BJ (cell line): ENCODE data around the gene EXOC7. TPM values are rescaled to one million over a fixed set of nuclear protein-coding genes. Genes with fewer than 3 reads are reported as not detected.

ENCODE experiments used
- CTCF ChIA-PET: fragments of 350-600 bp; formaldehyde crosslinking; extraction: SDS; loops from one replicate; lab custom pipeline; 2021; ENCODE audit warnings: antibody characterized with exemption, inconsistent platforms; lab: Yijun Ruan, JAX
- POLR2A ChIA-PET: fragments of 300-600 bp; sonication (Branson Sonifier 250); formaldehyde crosslinking; extraction: SDS; loops from one replicate; lab custom pipeline; 2021; ENCODE audit warnings: antibody characterized with exemption; lab: Charles Lee
- DNase-seq: peaks from one replicate; pipeline ENCODE4 v3.0.0-alpha.2; 2011; ENCODE audit warnings: low read depth
- H3K27me3 ChIP-seq: 2 replicates; pipeline ENCODE4 v1.6.0; 2011; ENCODE audit warnings: low read length; ENCODE audit not compliant: control insufficient read depth, insufficient read depth
- H3K36me3 ChIP-seq: 2 replicates; pipeline ENCODE4 v1.5.1; 2011; ENCODE audit warnings: low read length; ENCODE audit not compliant: control insufficient read depth, insufficient read depth
- H3K4me3 ChIP-seq: 2 replicates; pipeline ENCODE4 v1.5.1; 2011; ENCODE audit warnings: low read depth, mild to moderate bottlenecking, control low read depth, low read length
- CTCF ChIP-seq: IDR thresholded peaks from 2 replicates; pipeline ENCODE4 v1.5.1; 2011; ENCODE audit warnings: low read depth, mild to moderate bottlenecking, control low read depth, inconsistent platforms, low read length, moderate library complexity; ENCODE audit not compliant: insufficient read depth
- polyA plus RNA-seq: library from polyadenylated mRNA; depleted of rRNA; stranded (reverse); fragments of >200 nt; gene quantifications from 2 replicates; pipeline ENCODE4 v1.2.3, GENCODE V29; 2011

EXOC7 gene
- polyA plus RNA-seq, 1 experiment = 122 TPM

DNA sequence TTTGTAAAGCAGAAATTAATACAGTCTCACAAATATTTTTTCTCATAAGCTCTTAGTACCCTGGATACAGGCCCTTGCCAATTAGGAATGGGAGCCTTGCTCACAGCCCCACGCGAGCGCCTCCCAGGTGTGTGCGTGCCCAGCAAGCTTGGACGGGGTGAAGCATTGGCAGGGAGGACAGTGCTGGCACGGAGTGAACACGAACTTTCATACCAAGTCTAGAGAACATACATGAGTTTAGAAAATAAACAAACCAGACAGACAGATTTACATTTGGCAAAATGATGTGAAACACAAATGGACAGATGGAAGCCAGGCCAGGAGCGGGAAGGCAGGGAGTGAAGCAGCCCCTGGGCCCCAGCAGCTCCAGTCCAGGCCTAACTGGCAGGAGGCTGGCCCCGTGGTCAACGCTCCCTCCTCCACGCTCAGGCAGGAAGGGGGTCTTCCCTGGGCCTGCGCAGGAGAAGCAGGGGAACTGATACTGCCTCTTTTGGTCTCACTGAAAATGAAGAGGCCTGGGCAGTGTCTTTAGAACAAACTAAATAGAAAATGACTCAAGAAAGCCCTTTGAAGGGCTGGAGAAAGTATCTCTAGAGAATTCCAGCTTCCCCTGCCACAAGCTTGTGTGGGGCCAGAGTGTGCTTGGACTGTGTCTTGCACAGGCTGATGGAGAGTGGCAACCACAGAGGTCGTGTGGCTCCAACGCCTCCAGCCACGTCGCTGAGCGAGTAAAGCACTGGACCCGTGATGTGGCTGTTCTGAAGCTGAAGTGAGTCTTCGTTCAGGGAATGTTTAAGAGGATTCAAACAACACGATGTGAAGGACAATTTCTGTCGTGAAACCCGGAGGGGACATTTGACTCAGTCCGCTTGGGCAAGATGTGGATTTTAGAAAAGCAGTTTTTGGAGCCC lies 47.4 kb upstream of the EXOC7 start:
- H3K4me3 ChIP-seq = no peak overlapping the region
- peaks cover 6% of the 10 kb centered on the region for H3K27me3 ChIP-seq
- TF ChIP-seq CTCF = no peak
- CTCF ChIA-PET = interaction anchor here (0.9 to 6.2 kb wide), 4 partner anchors 9 to 128 kb away, joined by 4 to 21 read pairs (median 8); no protein-coding TSS in a partner anchor
- POLR2A ChIA-PET = no interaction called here
- H3K36me3 ChIP-seq = no peaks in the 10 kb centered on the region
- no peak for DNase-seq

GRCh38 chr17:76149214-76149613 lies 45.6 kb upstream of the EXOC7 start:
- Histone ChIP-seq H3K4me3 (no peak overlapping the region), H3K27me3 (0 out of 2 replicates have a peak, but pooled peaks cover 2% of the 10 kb centered on the region), H3K36me3 (no peaks in the 10 kb centered on the region)
- CTCF ChIA-PET = interaction anchor here (1.0 to 6.2 kb wide), 4 partner anchors 14 to 130 kb away, joined by 3 to 21 read pairs (median 3); no protein-coding TSS in a partner anchor
- TF ChIP-seq CTCF = no peak
- POLR2A ChIA-PET = no interaction called here
- no peak for DNase-seq

DNA sequence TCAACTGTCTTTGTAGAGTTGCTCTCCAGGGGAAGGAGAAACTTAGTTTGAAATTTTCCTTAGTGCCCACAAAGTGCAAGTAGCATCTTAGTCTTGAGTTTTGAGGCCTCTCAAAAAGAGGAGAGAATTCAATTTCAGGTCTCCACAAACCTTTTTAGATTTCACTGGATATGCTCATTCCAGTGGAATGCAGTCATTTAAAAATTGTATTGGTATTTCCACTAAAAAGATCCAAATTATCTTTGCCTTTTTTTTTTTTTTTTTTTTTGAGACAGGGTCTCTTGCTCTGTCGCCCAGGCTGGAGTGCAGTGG lies 44.4 kb upstream of the EXOC7 start:
- TF ChIP-seq CTCF = no peak
- peaks cover 2% of the 10 kb centered on the region; the same call in 1 of the 2 replicates for H3K27me3 ChIP-seq
- no peaks in the 10 kb centered on the region for H3K36me3 ChIP-seq
- CTCF ChIA-PET = interaction anchor here (1.0 to 6.2 kb wide), 2 partner anchors 119 to 131 kb away, joined by 3 to 21 read pairs; no protein-coding TSS in a partner anchor
- no peak for DNase-seq
- POLR2A ChIA-PET = no interaction called here
- no peak overlapping the region for H3K4me3 ChIP-seq

GRCh38 chr17:76147211-76148014 lies 43.8 kb upstream of the EXOC7 start:
- POLR2A ChIA-PET = no interaction called here
- CTCF ChIA-PET = interaction anchor here (0.6 to 1.5 kb wide), 4 partner anchors 12 to 133 kb away, joined by 3 to 4 read pairs (median 3); no protein-coding TSS in a partner anchor

More at GRCh38 chr17:76147211-76148014, 43.8 kb upstream of the EXOC7 start:
- Histone ChIP-seq H3K4me3 (no peak overlapping the region), H3K36me3 (no peaks in the 10 kb centered on the region), H3K27me3 (peaks cover 5% of the 10 kb centered on the region)
- TF ChIP-seq CTCF = peak; percentile 62; the same call in 1 of the 2 replicates
- no peak for DNase-seq
